ENCODE results near the gene GRID1.
"Not testable (repeated sequence)": the region's sequence is repeated elsewhere in the genome, so short reads cannot be mapped to it uniquely, and the experiment has no call there.

The GRID1 gene

DNA sequence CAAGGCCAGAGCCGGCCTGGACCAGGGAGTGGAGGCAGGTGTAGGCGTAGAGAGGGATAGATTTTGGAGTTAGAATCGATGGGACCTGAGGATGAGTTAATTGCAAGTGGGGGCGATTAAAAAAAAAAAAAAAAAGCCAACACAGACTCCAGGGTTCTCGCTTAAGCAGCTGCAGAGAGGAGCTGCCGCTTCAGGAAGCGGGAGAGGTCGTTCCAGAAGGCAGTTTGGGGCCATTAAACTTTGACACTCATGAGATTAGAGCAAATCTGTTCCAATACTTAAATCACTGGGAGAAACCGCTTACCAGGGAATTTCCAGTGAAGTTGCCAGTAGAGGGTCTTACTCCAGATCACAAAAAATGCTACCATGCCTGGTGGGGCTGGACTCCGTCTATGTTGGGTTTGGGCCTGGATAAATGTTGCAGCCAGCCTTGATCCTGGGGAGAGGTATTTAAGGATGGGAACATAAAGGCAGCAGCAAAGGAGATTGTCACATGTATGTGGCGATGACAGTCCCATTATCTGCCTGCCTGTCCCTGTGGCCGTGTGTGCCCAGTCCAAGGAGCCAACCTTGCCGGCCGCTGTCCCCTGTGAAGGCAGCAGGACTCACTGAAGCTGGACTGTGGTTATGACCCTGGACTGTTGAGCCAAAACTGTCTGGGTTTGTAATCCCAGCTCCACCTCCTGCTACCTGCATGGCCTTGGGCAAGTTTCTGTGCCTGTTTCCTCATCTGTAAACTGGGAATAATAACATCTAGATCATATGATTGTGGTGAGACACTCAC is 23.9 kb upstream of the GRID1 start:
- H2BK5ac ChIP-seq (ENCODE audit: low read length) = no peak overlapping the region
- no peak for DNase-seq
- H3K23ac ChIP-seq (ENCODE audit: low read length) = no peak overlapping the region
- H3K79me1 ChIP-seq (ENCODE audit: low read length) = no peaks in the 10 kb centered on the region
- H3K4me2 ChIP-seq (ENCODE audit: low read length) = no peak overlapping the region
- no peak overlapping the region for H4K8ac ChIP-seq (ENCODE audit: low read depth, low read length)
- H3K4me1 ChIP-seq (ENCODE audit: control insufficient read depth, low read depth, low read length) = no peaks in the 10 kb centered on the region
- H3K56ac ChIP-seq (ENCODE audit: low read length) = peak overlapping the region; percentile 85
- H2BK120ac ChIP-seq (ENCODE audit: low read depth, low read length) = no peak overlapping the region
- H3K27ac ChIP-seq (ENCODE audit: low read depth, low read length) = no peak overlapping the region
- no CpG with 5 or more reads among the region's 14 CpGs for WGBS (ENCODE audit: extremely low coverage, insufficient coverage, low lambda C conversion rate)
- H4K5ac ChIP-seq (ENCODE audit: low read length) = no peak overlapping the region
- no peak overlapping the region for H2BK15ac ChIP-seq (replicated peaks; ENCODE audit: low read depth)
- no peaks in the 10 kb centered on the region for H3K36me3 ChIP-seq (ENCODE audit: control insufficient read depth, insufficient read depth, low read length)
- no peaks in the 10 kb centered on the region for H3K27me3 ChIP-seq (ENCODE audit: insufficient read depth, low read length, poor library complexity)
- no peaks in the 10 kb centered on the region for H3K79me2 ChIP-seq (ENCODE audit: control insufficient read depth, insufficient read depth, low read length)
- no peak overlapping the region for H3K18ac ChIP-seq (ENCODE audit: low read length)
- H2AK5ac ChIP-seq (ENCODE audit: low read length) = no peak overlapping the region
- no peak overlapping the region for H3K4ac ChIP-seq (ENCODE audit: low read depth, low read length)
- H3K9ac ChIP-seq (ENCODE audit: low read length) = no peak overlapping the region
- H3K4me3 ChIP-seq (ENCODE audit: low read length) = no peak overlapping the region

DNA sequence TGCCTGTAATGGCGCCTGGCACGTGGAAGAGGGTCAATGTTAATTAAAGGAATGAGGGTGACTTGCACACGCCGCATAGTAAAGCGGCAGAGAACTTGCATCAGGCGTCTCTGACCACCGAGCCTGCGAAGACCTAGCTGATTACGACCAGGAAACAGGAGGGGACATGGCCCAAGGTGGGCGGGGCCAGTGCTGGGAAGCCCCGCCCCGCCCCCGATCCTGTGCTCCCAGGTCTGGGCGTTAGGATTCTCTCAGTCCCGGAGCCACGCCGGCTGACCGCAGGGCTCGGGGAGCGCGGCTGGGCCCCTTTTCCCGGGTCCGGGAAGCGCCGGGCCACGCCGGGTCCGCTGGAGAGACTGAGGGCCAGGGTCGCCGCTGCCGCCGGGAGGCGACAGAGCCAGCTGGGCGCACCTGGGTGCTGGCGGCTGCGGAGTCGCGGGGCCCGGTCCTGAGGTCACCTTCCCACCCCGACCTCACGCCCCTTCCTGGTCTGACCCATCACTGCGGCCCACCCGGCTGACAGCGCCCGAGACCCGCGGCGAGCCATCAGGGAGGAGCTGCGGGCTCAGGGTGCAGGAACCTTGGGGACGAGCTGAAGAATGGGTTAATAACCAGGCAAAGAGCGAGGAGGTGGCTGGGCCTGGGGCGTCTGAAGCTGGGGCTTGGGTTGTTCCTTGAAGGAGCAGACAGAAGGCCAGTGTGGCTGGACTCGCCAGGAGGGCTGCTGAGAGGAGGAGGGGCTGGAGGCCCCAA is 23.0 kb upstream of the GRID1 start:
- H3K4me1 ChIP-seq (ENCODE audit: control insufficient read depth, low read depth, low read length) = no peaks in the 10 kb centered on the region
- H2BK15ac ChIP-seq (replicated peaks; ENCODE audit: low read depth) = no peak overlapping the region
- no peaks in the 10 kb centered on the region for H3K36me3 ChIP-seq (ENCODE audit: control insufficient read depth, insufficient read depth, low read length)
- no peak overlapping the region for H2AK5ac ChIP-seq (ENCODE audit: low read length)
- H3K79me2 ChIP-seq (ENCODE audit: control insufficient read depth, insufficient read depth, low read length) = no peaks in the 10 kb centered on the region
- H3K9ac ChIP-seq (ENCODE audit: low read length) = peak overlapping the region; percentile 76
- no peak overlapping the region for H3K4ac ChIP-seq (ENCODE audit: low read depth, low read length)
- H4K5ac ChIP-seq (ENCODE audit: low read length) = no peak overlapping the region
- H3K56ac ChIP-seq (ENCODE audit: low read length) = peak overlapping the region; percentile 85
- no peak overlapping the region for H2BK5ac ChIP-seq (ENCODE audit: low read length)
- H3K23ac ChIP-seq (ENCODE audit: low read length) = no peak overlapping the region
- H3K79me1 ChIP-seq (ENCODE audit: low read length) = no peaks in the 10 kb centered on the region
- H2BK120ac ChIP-seq (ENCODE audit: low read depth, low read length) = no peak overlapping the region
- H3K18ac ChIP-seq (ENCODE audit: low read length) = no peak overlapping the region
- peak overlapping the region; percentile 56 for H3K4me3 ChIP-seq (ENCODE audit: low read length)
- no peaks in the 10 kb centered on the region for H3K27me3 ChIP-seq (ENCODE audit: insufficient read depth, low read length, poor library complexity)
- WGBS (ENCODE audit: extremely low coverage, insufficient coverage, low lambda C conversion rate) = no CpG with 5 or more reads among the region's 53 CpGs
- no peak overlapping the region for H4K8ac ChIP-seq (ENCODE audit: low read depth, low read length)
- DNase-seq = peak; percentile 95
- no peak overlapping the region for H3K27ac ChIP-seq (ENCODE audit: low read depth, low read length)
- peak overlapping the region; percentile 87 for H3K4me2 ChIP-seq (ENCODE audit: low read length)

DNA sequence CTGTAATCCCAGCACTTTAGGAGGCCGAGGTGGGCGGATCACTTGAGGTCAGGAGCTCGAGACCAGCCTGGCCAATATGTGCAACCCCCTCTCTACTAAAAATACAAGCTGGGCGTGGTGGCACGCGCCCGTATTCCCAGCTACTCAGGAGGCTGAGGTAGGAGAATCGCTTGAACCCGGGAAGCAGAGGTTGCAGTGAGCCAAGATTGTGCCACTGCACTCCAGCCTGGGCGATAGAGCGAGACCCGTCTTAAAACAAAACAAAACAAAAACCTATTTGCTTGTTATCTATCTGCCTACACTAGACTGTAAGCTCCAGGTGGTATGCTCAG is 22.5 kb upstream of the GRID1 start:
- not testable (repeated sequence) for H4K8ac ChIP-seq (ENCODE audit: low read depth, low read length); DNase-seq; H3K18ac ChIP-seq (ENCODE audit: low read length); H3K4ac ChIP-seq (ENCODE audit: low read depth, low read length); H3K23ac ChIP-seq (ENCODE audit: low read length); H3K79me1 ChIP-seq (ENCODE audit: low read length); H3K27me3 ChIP-seq (ENCODE audit: insufficient read depth, low read length, poor library complexity); H3K4me1 ChIP-seq (ENCODE audit: control insufficient read depth, low read depth, low read length); H3K79me2 ChIP-seq (ENCODE audit: control insufficient read depth, insufficient read depth, low read length); H3K36me3 ChIP-seq (ENCODE audit: control insufficient read depth, insufficient read depth, low read length); H2BK5ac ChIP-seq (ENCODE audit: low read length); H2BK120ac ChIP-seq (ENCODE audit: low read depth, low read length); H2BK15ac ChIP-seq (replicated peaks; ENCODE audit: low read depth); H3K27ac ChIP-seq (ENCODE audit: low read depth, low read length); H3K4me3 ChIP-seq (ENCODE audit: low read length); H4K5ac ChIP-seq (ENCODE audit: low read length); H2AK5ac ChIP-seq (ENCODE audit: low read length)
- Histone ChIP-seq H3K56ac (ENCODE audit: low read length) (peak overlapping the region; percentile 71), H3K4me2 (ENCODE audit: low read length) (peak overlapping the region; percentile 10), H3K9ac (ENCODE audit: low read length) (peak overlapping the region; percentile 50)
- no CpG with 5 or more reads among the region's 12 CpGs for WGBS (ENCODE audit: extremely low coverage, insufficient coverage, low lambda C conversion rate)

DNA sequence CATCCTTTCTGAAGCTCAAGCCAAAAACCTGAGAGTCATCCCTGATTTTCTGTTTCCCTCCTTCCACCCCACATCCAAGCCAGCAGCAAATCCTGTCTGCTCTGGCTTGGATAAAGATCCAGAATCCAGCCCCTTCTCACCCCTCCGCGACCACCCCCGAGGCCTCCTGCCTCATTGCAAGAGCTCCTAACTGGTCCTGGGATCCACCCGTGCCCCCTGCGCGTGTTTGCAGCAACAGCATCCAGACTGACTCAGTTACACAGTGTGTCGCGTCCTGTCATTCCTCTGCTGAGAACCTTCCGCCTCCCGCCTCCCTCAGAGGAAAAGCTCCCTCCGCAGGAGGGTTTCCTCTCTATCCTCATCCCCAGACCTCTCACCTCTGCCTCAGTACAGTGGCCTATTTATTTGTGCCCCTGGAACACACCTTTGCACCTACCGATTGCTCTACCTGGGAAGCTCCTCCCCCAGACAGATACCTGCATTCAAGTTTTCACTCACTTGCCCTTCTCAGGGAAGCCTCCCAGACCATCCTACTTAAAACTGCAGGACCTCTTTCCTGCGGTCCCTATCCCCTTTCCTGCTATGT is 21.6 kb upstream of the GRID1 start:
- DNase-seq = no peak
- Histone ChIP-seq H3K27ac (ENCODE audit: low read depth, low read length) (no peak overlapping the region), H3K18ac (ENCODE audit: low read length) (no peak overlapping the region), H3K79me2 (ENCODE audit: control insufficient read depth, insufficient read depth, low read length) (no peaks in the 10 kb centered on the region), H2BK15ac (replicated peaks; ENCODE audit: low read depth) (no peak overlapping the region), H2BK5ac (ENCODE audit: low read length) (no peak overlapping the region), H3K4me1 (ENCODE audit: control insufficient read depth, low read depth, low read length) (no peaks in the 10 kb centered on the region), H3K9ac (ENCODE audit: low read length) (no peak overlapping the region), H3K36me3 (ENCODE audit: control insufficient read depth, insufficient read depth, low read length) (no peaks in the 10 kb centered on the region), H3K23ac (ENCODE audit: low read length) (no peak overlapping the region), H3K79me1 (ENCODE audit: low read length) (no peaks in the 10 kb centered on the region), H4K8ac (ENCODE audit: low read depth, low read length) (no peak overlapping the region), H2AK5ac (ENCODE audit: low read length) (no peak overlapping the region), H3K4me2 (ENCODE audit: low read length) (no peak overlapping the region), H4K5ac (ENCODE audit: low read length) (no peak overlapping the region), H3K4ac (ENCODE audit: low read depth, low read length) (no peak overlapping the region), H3K27me3 (ENCODE audit: insufficient read depth, low read length, poor library complexity) (no peaks in the 10 kb centered on the region), H3K56ac (ENCODE audit: low read length) (no peak overlapping the region), H2BK120ac (ENCODE audit: low read depth, low read length) (no peak overlapping the region), H3K4me3 (ENCODE audit: low read length) (no peak overlapping the region)
- no CpG with 5 or more reads among the region's 13 CpGs for WGBS (ENCODE audit: extremely low coverage, insufficient coverage, low lambda C conversion rate)

DNA sequence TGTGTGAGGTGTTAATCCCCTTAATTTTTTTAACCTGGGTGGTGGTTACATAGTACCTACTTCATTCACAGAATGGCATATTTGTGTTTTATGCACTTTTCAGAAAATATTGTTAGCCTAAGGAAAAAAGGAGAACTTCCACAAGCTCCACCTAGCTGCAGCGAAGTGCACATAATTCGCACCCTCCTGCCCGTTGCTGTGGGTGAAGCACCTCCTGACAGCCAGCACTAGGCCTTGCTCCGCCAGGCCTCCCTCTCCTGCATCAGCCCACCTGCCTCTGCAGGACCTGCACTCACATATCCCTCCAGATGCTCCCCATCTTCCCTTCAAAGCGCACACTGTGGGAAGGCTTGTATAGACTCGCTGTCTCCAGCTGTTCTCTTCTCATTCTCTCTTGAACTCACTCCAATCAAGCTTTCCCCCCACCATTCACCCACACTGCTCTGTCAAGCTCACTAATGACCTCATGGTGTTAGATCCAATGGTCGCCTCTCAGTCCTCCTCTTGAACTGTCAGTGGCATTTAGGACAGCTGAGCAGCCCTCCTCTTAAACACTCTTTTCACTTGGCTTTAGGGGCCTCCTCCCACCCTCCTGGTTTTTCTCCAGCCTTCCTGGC is 20.7 kb upstream of the GRID1 start:
- Histone ChIP-seq H3K56ac (ENCODE audit: low read length) (no peak overlapping the region), H3K23ac (ENCODE audit: low read length) (no peak overlapping the region), H3K79me1 (ENCODE audit: low read length) (no peaks in the 10 kb centered on the region), H2BK5ac (ENCODE audit: low read length) (no peak overlapping the region), H2AK5ac (ENCODE audit: low read length) (no peak overlapping the region), H3K9ac (ENCODE audit: low read length) (no peak overlapping the region), H3K79me2 (ENCODE audit: control insufficient read depth, insufficient read depth, low read length) (no peaks in the 10 kb centered on the region), H3K4me1 (ENCODE audit: control insufficient read depth, low read depth, low read length) (no peaks in the 10 kb centered on the region), H2BK120ac (ENCODE audit: low read depth, low read length) (no peak overlapping the region), H3K27me3 (ENCODE audit: insufficient read depth, low read length, poor library complexity) (no peaks in the 10 kb centered on the region), H3K4me2 (ENCODE audit: low read length) (no peak overlapping the region), H3K4me3 (ENCODE audit: low read length) (no peak overlapping the region), H2BK15ac (replicated peaks; ENCODE audit: low read depth) (no peak overlapping the region), H4K5ac (ENCODE audit: low read length) (no peak overlapping the region), H3K36me3 (ENCODE audit: control insufficient read depth, insufficient read depth, low read length) (no peaks in the 10 kb centered on the region), H3K27ac (ENCODE audit: low read depth, low read length) (no peak overlapping the region), H3K18ac (ENCODE audit: low read length) (no peak overlapping the region), H3K4ac (ENCODE audit: low read depth, low read length) (no peak overlapping the region), H4K8ac (ENCODE audit: low read depth, low read length) (no peak overlapping the region)
- WGBS (ENCODE audit: extremely low coverage, insufficient coverage, low lambda C conversion rate) = no CpG with 5 or more reads among the region's 7 CpGs
- DNase-seq = no peak
